ENCODE data around the gene SERPINA4.

Gene SERPINA4

GRCh38 chr14:94558842-94559241 lies 2.4 kb upstream of the SERPINA4 start (continued):
- TF ChIP-seq ZNF324 (tag by site-specific recombination; IDR thresholded peaks at IDR 0.05) (no peak), GLIS1 (tag by site-specific recombination; IDR thresholded peaks at IDR 0.05) (no peak), ZNF274 (IDR thresholded peaks at IDR 0.05; ENCODE audit: low read length) (no peak), ZNF274 (tag by site-specific recombination; IDR thresholded peaks at IDR 0.05; ENCODE audit: borderline replicate concordance) (no peak), ZFP3 (tag by site-specific recombination; IDR thresholded peaks at IDR 0.05; ENCODE audit: low read depth) (no peak), OSR2 (tag by site-specific recombination; IDR thresholded peaks at IDR 0.05) (no peak)

GRCh38 chr14:94559638-94560290 lies 1.5 kb upstream of the SERPINA4 start:
- CTCF ChIA-PET = interaction anchor here (0.9 to 2.7 kb wide), 4 partner anchors 10 to 33 kb away, joined by 4 to 13 read pairs (median 8); no protein-coding TSS in a partner anchor
- no peaks in the 10 kb centered on the region for H3K9me3 ChIP-seq (ENCODE audit: control insufficient read depth, insufficient read depth, low read depth, low read length)
- POLR2A ChIA-PET = no interaction called here
- TF ChIP-seq ZNF501 (tag by site-specific recombination; IDR thresholded peaks at IDR 0.05) (no peak), ZNF202 (tag by site-specific recombination; IDR thresholded peaks at IDR 0.05; ENCODE audit: borderline replicate concordance) (no peak), ZNF148 (tag by site-specific recombination; IDR thresholded peaks at IDR 0.05; ENCODE audit: borderline replicate concordance) (no peak), ZNF280C (tag by site-specific recombination; IDR thresholded peaks at IDR 0.05) (no peak), ZNF155 (tag by site-specific recombination; IDR thresholded peaks at IDR 0.05) (no peak), ZNF530 (tag by site-specific recombination; IDR thresholded peaks at IDR 0.05; ENCODE audit: low read depth) (no peak), IKZF3 (tag by site-specific recombination; IDR thresholded peaks at IDR 0.05) (no peak), FEZF1 (tag by site-specific recombination; IDR thresholded peaks at IDR 0.05) (no peak), MYNN (tag by site-specific recombination; IDR thresholded peaks at IDR 0.05; ENCODE audit: borderline replicate concordance) (no peak), ZNF514 (tag by site-specific recombination; IDR thresholded peaks at IDR 0.05) (no peak), PRDM4 (tag by site-specific recombination; IDR thresholded peaks at IDR 0.05) (no peak), HOXD13 (CRISPR knock-in tag; IDR thresholded peaks at IDR 0.05; ENCODE audit: borderline replicate concordance) (no peak), KLF17 (tag by site-specific recombination; IDR thresholded peaks at IDR 0.05) (no peak), MZF1 (tag by site-specific recombination; IDR thresholded peaks at IDR 0.05; ENCODE audit: borderline replicate concordance) (no peak), HIC1 (tag by site-specific recombination; IDR thresholded peaks at IDR 0.05) (no peak), ZBTB49 (tag by site-specific recombination; IDR thresholded peaks at IDR 0.05; ENCODE audit: low read depth) (no peak)

More at GRCh38 chr14:94559638-94560290, 1.5 kb upstream of the SERPINA4 start:
- Histone ChIP-seq H3K36me3 (ENCODE audit: control insufficient read depth in 2 of 2, insufficient read depth in 1 of 2, low read length in 2 of 2) (no peaks in the 10 kb centered on the region), H3K4me3 (ENCODE audit: low read depth, low read length) (no peak overlapping the region), H3K27ac (ENCODE audit: extremely low read depth, low read depth, low read length) (no peak overlapping the region), H3K4me1 (ENCODE audit: control insufficient read depth, insufficient read depth, low read length) (no peaks in the 10 kb centered on the region)

All from HEK293 (cell line).